ENCODE data around the gene SP140L. TPM values are rescaled to one million over a fixed set of nuclear protein-coding genes. Genes with fewer than 3 reads are reported as not detected.

SP140L gene
- total RNA-seq, 3 donors from 2014 or later = 24.1 to 30.3 (median 28.7) TPM

DNA sequence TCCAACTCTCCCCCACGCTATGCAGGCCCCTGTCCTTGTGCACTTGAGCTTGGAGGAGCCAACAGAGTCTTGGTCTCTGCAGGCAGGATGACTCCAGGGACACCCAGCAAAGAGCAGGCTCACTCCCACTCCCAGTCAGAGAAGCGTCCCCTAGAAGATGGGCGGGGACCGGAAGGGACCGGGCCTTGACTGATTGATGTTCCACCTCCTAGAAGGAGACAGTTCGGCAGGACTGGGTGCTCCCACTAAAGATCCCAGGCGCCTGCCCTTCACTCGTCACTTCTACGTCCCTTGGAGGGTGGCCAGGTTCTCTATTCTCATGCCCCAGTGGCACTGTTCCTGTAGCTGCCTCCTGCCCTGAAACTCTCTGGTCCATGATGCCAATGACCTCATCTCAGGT is 85.9 kb downstream of the SP140L start:
- Mint-ChIP-seq H3K9me3 (no peaks in the 10 kb centered on the region), H3K27me3 (ENCODE audit: low read depth) (no peaks in the 10 kb centered on the region), H3K36me3 (ENCODE audit: insufficient read depth) (peaks cover 3% of the 10 kb centered on the region), H3K4me3 (peak overlapping the region; percentile 96), H3K4me1 (ENCODE audit: low read depth) (peaks cover 72% of the 10 kb centered on the region)
- ATAC-seq = no peak
- no peak for DNase-seq

DNA sequence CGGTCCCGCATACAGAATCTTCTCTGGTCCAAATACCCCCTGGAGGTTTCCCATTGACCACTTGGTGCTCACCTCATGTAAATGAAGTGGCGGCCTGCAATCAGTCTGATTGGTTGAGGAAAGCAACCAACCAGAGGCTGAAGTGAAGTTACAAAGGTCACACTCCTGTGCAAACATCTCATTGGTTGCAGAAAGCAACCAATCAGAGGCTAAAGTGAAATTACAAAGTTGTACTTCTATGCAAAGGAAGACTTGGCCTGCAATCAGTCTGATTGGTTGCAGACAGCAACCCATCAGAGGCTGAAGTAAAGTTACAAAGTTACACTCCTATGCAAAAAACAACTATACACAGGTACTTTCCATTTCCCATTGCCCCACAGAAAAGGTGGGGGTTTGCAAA is 86.5 kb downstream of the SP140L start:
- no peak overlapping the region for H3K4me3 Mint-ChIP-seq

DNA sequence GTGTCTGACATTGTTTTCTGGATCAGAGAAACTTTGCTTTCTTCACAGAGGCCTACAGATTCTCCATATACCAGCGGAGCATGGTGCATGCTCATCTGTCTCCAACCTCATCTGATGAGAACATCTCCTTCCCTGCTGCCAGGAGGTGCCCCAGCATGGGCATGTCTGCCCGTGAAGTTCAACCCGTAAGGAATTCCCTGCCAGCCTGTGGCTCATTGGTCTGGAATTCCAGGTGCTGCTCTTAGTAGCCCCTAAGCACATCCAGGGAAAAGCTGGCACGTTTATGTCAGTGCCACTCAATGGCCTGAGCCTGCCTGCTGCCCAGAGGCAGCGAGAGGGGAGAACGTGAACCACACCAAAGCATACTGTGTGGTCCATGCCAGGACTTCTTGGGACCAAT is 87.3 kb downstream of the SP140L start:
- Mint-ChIP-seq H3K9me3 (no peaks in the 10 kb centered on the region), H3K36me3 (ENCODE audit: insufficient read depth) (peaks cover 13% of the 10 kb centered on the region), H3K4me1 (ENCODE audit: low read depth) (peaks cover 71% of the 10 kb centered on the region), H3K27me3 (ENCODE audit: low read depth) (no peaks in the 10 kb centered on the region), H3K4me3 (peak overlapping the region; percentile 50)
- no peak for ATAC-seq
- no peak for DNase-seq

More for the DNA sequence above, 86.5 kb downstream of the SP140L start:
- H3K27me3 Mint-ChIP-seq (ENCODE audit: low read depth) = no peaks in the 10 kb centered on the region
- H3K9me3 Mint-ChIP-seq = no peaks in the 10 kb centered on the region
- ATAC-seq (no peak), DNase-seq (no peak)
- peaks cover 71% of the 10 kb centered on the region for H3K4me1 Mint-ChIP-seq (ENCODE audit: low read depth)
- peaks cover 6% of the 10 kb centered on the region for H3K36me3 Mint-ChIP-seq (ENCODE audit: insufficient read depth)

DNA sequence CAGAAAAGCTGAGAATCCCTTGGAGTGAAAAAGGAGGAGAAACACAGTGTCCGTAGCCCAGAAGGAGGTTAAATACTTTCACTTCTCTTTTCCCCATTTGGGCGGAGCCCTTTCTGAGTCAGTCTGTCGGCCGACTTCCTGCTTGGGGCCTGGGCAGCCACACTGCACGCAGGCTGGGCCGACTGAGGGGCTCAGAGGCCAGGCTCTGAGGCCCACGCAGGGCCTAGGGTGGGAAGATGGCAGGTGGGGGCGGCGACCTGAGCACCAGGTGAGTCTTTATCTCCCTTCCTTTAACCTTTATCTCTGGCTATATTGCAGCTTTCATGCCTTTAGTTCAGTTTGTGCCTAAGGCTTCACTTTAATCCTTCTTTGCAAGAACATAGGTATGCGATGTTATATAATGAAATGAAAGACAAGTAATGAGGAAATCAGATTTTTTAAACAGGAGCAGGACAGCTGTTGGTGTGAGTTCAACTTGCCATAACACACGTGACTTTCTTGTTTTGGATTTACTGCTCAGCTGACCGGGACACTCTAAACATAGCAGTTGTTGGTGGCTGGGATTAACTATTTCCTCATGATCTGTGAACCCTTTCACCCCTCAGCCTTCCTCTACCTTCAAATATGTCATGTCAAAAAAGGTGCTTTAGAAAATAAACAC is 89.2 kb downstream of the SP140L start, which contains the start of gene SP100:
TSS of gene SP100 (plus strand) at position 141 of the 661 bp plus-strand sequence. CDS start at position 237, 96 bp downstream.
- no peaks in the 10 kb centered on the region for H3K9me3 Mint-ChIP-seq
- H3K27me3 Mint-ChIP-seq (ENCODE audit: low read depth) = no peaks in the 10 kb centered on the region
- ATAC-seq = peak; percentile 81 to 83
- peaks cover 72% of the 10 kb centered on the region for H3K4me1 Mint-ChIP-seq (ENCODE audit: low read depth)
- H3K4me3 Mint-ChIP-seq = peak within 1 kb of the TSS; percentile 93
- peak; percentile 70 for DNase-seq
- H3K36me3 Mint-ChIP-seq (ENCODE audit: insufficient read depth) = peaks cover 24% of the 10 kb centered on the region

DNA sequence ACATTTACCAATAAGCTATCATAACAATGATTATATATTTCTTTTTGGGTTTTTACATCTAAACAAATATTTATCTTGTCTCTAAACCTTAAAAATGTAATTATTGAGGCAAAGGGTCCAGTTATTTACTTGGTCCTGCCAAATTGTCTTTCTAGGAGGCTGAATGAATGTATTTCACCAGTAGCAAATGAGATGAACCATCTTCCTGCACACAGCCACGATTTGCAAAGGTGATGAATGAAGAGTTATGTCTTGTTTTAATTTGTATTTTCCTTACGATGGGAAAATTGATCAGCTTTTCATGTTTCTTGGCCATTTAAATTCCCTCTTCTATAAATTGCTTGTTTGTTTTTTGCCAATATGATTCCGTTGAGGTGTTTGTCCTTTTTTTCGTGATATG is 90.4 kb downstream of the SP140L start:
- H3K4me3 Mint-ChIP-seq = peak overlapping the region; percentile 93
- no peaks in the 10 kb centered on the region for H3K9me3 Mint-ChIP-seq
- H3K36me3 Mint-ChIP-seq (ENCODE audit: insufficient read depth) = peaks cover 33% of the 10 kb centered on the region
- DNase-seq (no peak), ATAC-seq (no peak)
- peaks cover 76% of the 10 kb centered on the region for H3K4me1 Mint-ChIP-seq (ENCODE audit: low read depth)
- no peaks in the 10 kb centered on the region for H3K27me3 Mint-ChIP-seq (ENCODE audit: low read depth)

GRCh38 chr2:230418341-230419016 is 91.5 kb downstream of the SP140L start:
- H3K9me3 Mint-ChIP-seq = no peaks in the 10 kb centered on the region
- H3K27me3 Mint-ChIP-seq (ENCODE audit: low read depth) = no peaks in the 10 kb centered on the region
- DNase-seq = no peak
- peak overlapping the region; percentile 93 for H3K4me3 Mint-ChIP-seq
- H3K4me1 Mint-ChIP-seq (ENCODE audit: low read depth) = peaks cover 75% of the 10 kb centered on the region
- no peak for ATAC-seq
- peaks cover 38% of the 10 kb centered on the region for H3K36me3 Mint-ChIP-seq (ENCODE audit: insufficient read depth)

DNA sequence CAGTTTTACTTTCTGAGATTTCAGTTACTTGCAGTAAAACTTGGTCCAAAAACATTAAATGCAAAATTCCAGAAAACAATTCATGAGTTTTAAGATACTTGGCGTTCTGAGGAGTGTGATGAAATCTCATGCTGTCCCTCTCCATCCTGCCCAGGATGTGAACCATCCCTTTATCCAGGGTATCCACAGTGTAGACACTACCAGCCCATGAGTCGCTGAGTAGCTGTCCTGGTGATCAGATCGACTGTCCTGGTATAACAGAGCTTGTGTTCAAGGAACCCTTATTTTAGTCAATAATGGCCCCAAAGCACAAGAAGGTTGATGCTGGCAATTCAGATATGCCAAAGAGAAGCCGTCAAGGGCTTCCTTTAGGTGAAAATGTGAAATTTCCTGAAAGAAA is 92.2 kb downstream of the SP140L start:
- no peak for DNase-seq
- H3K27me3 Mint-ChIP-seq (ENCODE audit: low read depth) = no peaks in the 10 kb centered on the region
- peaks cover 45% of the 10 kb centered on the region for H3K36me3 Mint-ChIP-seq (ENCODE audit: insufficient read depth)

DNA sequence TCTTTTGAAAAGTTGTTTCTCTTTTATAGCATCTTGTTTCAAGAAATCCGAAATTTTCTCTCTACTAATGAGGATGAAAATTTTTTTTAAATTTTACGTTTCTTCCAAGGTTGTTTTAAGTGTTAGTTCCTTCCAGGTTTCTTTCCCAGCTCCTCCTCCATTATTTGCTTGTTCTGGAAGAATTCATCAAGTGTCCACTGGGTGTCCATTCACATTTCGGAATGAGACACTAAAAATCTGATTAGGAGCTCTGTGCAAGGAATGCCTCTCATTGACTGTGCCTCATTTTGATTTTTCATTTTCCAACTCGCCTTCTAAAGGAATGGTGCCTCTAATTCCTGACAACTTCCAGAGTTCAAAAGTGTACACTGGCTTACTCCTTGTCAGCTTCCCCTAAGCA is 95.2 kb downstream of the SP140L start:
- Mint-ChIP-seq H3K9me3 (no peaks in the 10 kb centered on the region), H3K27me3 (ENCODE audit: low read depth) (no peaks in the 10 kb centered on the region), H3K4me3 (peak overlapping the region; percentile 33), H3K4me1 (ENCODE audit: low read depth) (peaks cover 86% of the 10 kb centered on the region), H3K36me3 (ENCODE audit: insufficient read depth) (peaks cover 59% of the 10 kb centered on the region)
- no peak for ATAC-seq
- no peak for DNase-seq

More for the DNA sequence above, 92.2 kb downstream of the SP140L start:
- no peak for ATAC-seq
- H3K4me3 Mint-ChIP-seq = peak overlapping the region; percentile 93
- peaks cover 75% of the 10 kb centered on the region for H3K4me1 Mint-ChIP-seq (ENCODE audit: low read depth)
- H3K9me3 Mint-ChIP-seq = no peaks in the 10 kb centered on the region

- peak overlapping the region; percentile 47 for H3K4me3 Mint-ChIP-seq
- no peak for DNase-seq
- H3K27me3 Mint-ChIP-seq (ENCODE audit: low read depth) = no peaks in the 10 kb centered on the region
- H3K4me1 Mint-ChIP-seq (ENCODE audit: low read depth) = peaks cover 82% of the 10 kb centered on the region
- peaks cover 60% of the 10 kb centered on the region for H3K36me3 Mint-ChIP-seq (ENCODE audit: insufficient read depth)
- no peaks in the 10 kb centered on the region for H3K9me3 Mint-ChIP-seq
- no peak for ATAC-seq
These were observed 97.0 kb downstream of the SP140L start for GRCh38 chr2:230423851-230424458.

DNA sequence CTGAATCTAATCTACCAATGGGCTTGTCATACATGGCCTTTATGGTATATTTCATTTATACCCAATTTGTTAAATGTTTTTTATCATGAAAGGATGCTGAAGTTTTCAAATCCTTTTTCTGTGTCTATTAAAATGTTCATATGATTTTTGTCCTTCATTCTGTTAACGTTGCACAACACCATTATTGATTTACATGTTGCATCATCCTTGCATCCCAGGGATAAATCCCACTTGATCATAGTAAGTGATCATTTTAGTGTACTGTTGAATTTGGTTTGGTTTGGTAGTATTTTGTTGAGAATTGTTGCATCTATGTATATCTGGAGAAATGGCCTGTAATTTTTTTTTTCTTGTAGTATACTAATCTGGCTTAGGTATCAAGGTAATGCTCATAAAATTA is 98.4 kb downstream of the SP140L start:
- H3K4me1 Mint-ChIP-seq (ENCODE audit: low read depth) = peaks cover 78% of the 10 kb centered on the region
- peak overlapping the region; percentile 27 for H3K4me3 Mint-ChIP-seq
- H3K36me3 Mint-ChIP-seq (ENCODE audit: insufficient read depth) = peaks cover 60% of the 10 kb centered on the region
- H3K27me3 Mint-ChIP-seq (ENCODE audit: low read depth) = no peaks in the 10 kb centered on the region
- peaks cover 4% of the 10 kb centered on the region for H3K9me3 Mint-ChIP-seq
- no peak for ATAC-seq
- DNase-seq = no peak

GRCh38 chr2:230429513-230429912 is 102.5 kb downstream of the SP140L start:
- no peak overlapping the region for H3K4me3 Mint-ChIP-seq
- ATAC-seq = no peak
- peaks cover 4% of the 10 kb centered on the region for H3K9me3 Mint-ChIP-seq
- H3K36me3 Mint-ChIP-seq (ENCODE audit: insufficient read depth) = peaks cover 54% of the 10 kb centered on the region
- no peaks in the 10 kb centered on the region for H3K27me3 Mint-ChIP-seq (ENCODE audit: low read depth)
- H3K4me1 Mint-ChIP-seq (ENCODE audit: low read depth) = peaks cover 69% of the 10 kb centered on the region
- DNase-seq = no peak

GRCh38 chr2:230430957-230431910 is 104.2 kb downstream of the SP140L start:
- Mint-ChIP-seq H3K9me3 (peaks cover 5% of the 10 kb centered on the region), H3K36me3 (ENCODE audit: insufficient read depth) (peaks cover 50% of the 10 kb centered on the region), H3K4me1 (ENCODE audit: low read depth) (peaks cover 66% of the 10 kb centered on the region), H3K27me3 (ENCODE audit: low read depth) (no peaks in the 10 kb centered on the region), H3K4me3 (peak overlapping the region; percentile 15)
- no peak for DNase-seq
- peak; percentile 51 to 58 for ATAC-seq

DNA sequence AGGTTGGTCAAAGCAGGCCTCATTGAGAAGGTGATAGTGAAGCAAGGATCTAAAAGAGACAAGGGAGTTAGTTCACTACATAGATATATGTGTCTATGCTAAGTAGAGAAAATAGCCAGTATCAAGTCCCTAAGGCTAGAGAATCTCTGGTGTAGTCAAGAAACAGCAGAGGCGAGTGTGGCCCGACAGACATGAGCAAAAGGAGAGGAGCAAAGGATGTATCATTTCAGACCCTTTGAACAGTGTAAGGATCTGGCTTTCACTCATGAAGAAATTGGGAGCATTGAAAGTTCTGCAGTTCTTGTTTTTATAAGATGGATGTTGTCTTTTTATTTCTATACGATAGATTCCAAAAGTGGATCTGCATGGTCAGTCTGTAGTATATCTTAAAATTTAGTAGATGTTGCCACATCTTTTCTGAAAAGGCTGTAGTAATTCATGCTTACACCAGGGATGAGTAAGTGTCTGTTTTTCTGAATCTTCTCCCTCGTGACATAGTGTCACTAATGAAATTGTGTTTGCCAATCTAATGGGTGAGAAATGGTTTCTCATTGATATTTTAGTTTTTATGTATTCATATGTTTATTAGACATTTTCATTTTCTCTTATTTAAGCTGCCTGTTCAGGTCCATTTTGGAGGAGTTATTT is 107.8 kb downstream of the SP140L start:
- no peaks in the 10 kb centered on the region for H3K27me3 Mint-ChIP-seq (ENCODE audit: low read depth)
- DNase-seq (no peak), ATAC-seq (peak in 1 of 2 donors; percentile 18)
- H3K4me3 Mint-ChIP-seq = no peak overlapping the region
- peaks cover 41% of the 10 kb centered on the region for H3K36me3 Mint-ChIP-seq (ENCODE audit: insufficient read depth)
- peaks cover 4% of the 10 kb centered on the region for H3K9me3 Mint-ChIP-seq
- peaks cover 65% of the 10 kb centered on the region for H3K4me1 Mint-ChIP-seq (ENCODE audit: low read depth)

Measured in activated T-cell treated with anti-CD3 and anti-CD28 coated beads, Interleukin-2, amount 50 U/mL, for 4 hours (primary cell).